GM23248 (cell line): ENCODE results near the gene RHBDF2.

Experiments used
- EZH2 ChIP-seq: fragments of 200-600 bp; sonication (generic); IDR thresholded peaks from 2 replicates; pipeline ENCODE4 v1.6.1; 2018; ENCODE audit warnings: antibody characterized with exemption, mild to moderate bottlenecking; ENCODE audit not compliant: insufficient read depth, poor library complexity, severe bottlenecking
- EZH2phosphoT487 ChIP-seq: fragments of 200-600 bp; sonication (generic); IDR thresholded peaks from 2 replicates; pipeline ENCODE4 v1.6.1; 2018; ENCODE audit warnings: antibody characterized with exemption, moderate library complexity, mild to moderate bottlenecking, low read depth; ENCODE audit not compliant: insufficient read depth

DNA sequence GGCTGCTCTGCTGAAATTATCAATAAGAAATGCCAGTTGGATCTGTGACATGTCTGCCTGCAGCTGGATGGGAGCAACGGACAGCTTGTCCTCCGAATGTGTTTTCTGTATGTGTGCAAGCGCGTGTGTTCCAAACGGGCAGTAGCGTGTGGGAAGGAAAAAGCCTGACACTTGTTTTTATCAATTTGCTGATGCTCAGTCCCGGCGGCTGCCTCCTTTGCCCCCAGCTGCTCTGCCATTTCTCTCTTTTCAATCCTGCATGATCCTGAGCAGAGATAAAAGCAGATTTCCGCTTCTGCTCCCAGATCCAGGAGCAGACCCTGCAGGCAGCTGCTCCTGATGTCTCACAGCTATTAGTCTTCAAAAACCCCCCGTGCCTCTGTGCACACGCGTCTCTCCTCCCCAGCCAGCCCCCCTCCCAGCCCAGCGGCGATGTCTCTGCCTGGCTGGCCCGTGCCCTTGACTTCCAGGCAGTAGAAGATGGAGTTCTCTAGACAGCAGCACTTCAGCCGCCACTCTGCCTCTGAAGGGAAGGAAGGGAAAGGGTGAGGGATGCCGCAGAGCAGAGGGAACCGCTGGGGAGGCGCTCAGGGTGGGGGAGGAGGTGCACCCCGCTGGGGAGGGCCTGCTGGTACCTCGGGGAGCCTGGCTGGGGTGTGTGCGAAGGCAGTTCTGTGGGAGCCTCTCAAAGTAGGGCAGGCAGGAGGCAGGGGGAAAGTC lies 42.8 kb upstream of the RHBDF2 start:
- TF ChIP-seq EZH2phosphoT487: no peak
- TF ChIP-seq EZH2: no peak
